ENCODE results near the gene UBR4. TPM values are rescaled to one million over a fixed set of nuclear protein-coding genes. Genes with fewer than 3 reads are reported as not detected.

The UBR4 gene
- total and polyA plus RNA-seq, 10 of the 15 experiments (the other 5 are each of a cell fraction or from before 2014, with no cell fraction given), result 34.2 to 124 (median 56.2) TPM

- DNase-seq (ENCODE audit: low read depth, low spot score), result no peak
- SMC1A ChIA-PET (ENCODE audit: uncharacterized antibody, unreplicated experiment), result interaction anchor here (0.6 to 2.2 kb wide), 12 partner anchors 8 to 203 kb away, joined by 3 to 7 read pairs (median 4); no protein-coding TSS in a partner anchor
- no peaks in the 10 kb centered on the region for H3K27me3 ChIP-seq (replicated peaks in 1 of 2; ENCODE audit: control insufficient read depth in 2 of 2, insufficient read depth in 2 of 2, low read length in 1 of 2)
- in situ Hi-C loops (cut with MboI) (no loop called here), intact Hi-C loops (cut with micrococcal nuclease; ENCODE audit: unreplicated experiment) (no loop called here)
- H3K4me3 ChIP-seq, result no peak overlapping the region
- peak overlapping the region; percentile 75 for H3K27ac ChIP-seq (ENCODE audit: control insufficient read depth, insufficient read depth)
- RAD21 ChIA-PET (ENCODE audit: unreplicated experiment), result interaction anchor here (0.7 to 2.1 kb wide), 7 partner anchors 10 to 180 kb away, joined by 3 to 8 read pairs (median 6); no protein-coding TSS in a partner anchor
- POLR2A ChIA-PET, result interaction anchor here (0.9 kb wide), 1 partner anchor 133 kb away, joined by 3 read pairs; no protein-coding TSS in a partner anchor
- no peak overlapping the region for H3K4me2 ChIP-seq (ENCODE audit: control insufficient read depth, insufficient read depth)
- no peaks in the 10 kb centered on the region; the same call in 1 of the 2 replicates for H4K20me1 ChIP-seq (ENCODE audit: control insufficient read depth, insufficient read depth)
- H3K36me3 ChIP-seq (ENCODE audit: control insufficient read depth in 2 of 2, insufficient read depth in 2 of 2, low read length in 1 of 2), result peaks cover 38 to 44% of the 10 kb centered on the region in 2 experiments
- no peak for TF ChIP-seq TBL1XR1 (IDR thresholded peaks at IDR 0.05; ENCODE audit: low read depth, low read length)
- TF ChIP-seq ZNF384 (IDR thresholded peaks at IDR 0.05; ENCODE audit: borderline replicate concordance, low read depth, low read length), result no peak
- CTCF ChIA-PET, result interaction anchor here (0.7 to 3.8 kb wide), 7 partner anchors 9 to 203 kb away, joined by 3 to 22 read pairs (median 6); partner anchors contain the start of gene ALDH4A1
- no peaks in the 10 kb centered on the region for H3K79me2 ChIP-seq (ENCODE audit: control insufficient read depth, insufficient read depth, low read length)
- H2AFZ ChIP-seq (ENCODE audit: control insufficient read depth, low read depth, low read length), result no peak overlapping the region
- no peak for ATAC-seq
- H3K9ac ChIP-seq (ENCODE audit: control insufficient read depth, insufficient read depth, low read length), result peak overlapping the region; percentile 13; the same call in 1 of the 2 replicates
- no peak for FAIRE-seq
- peaks cover 26% of the 10 kb centered on the region for H3K4me1 ChIP-seq (ENCODE audit: control insufficient read depth, insufficient read depth, low read length)
- WGBS (ENCODE audit: insufficient coverage, insufficient replicate concordance, low lambda C conversion rate, missing lambda C conversion rate), result 87% methylated on average over 6 of the region's 6 CpGs
- no peaks in the 10 kb centered on the region for H3K9me3 ChIP-seq (replicated peaks; ENCODE audit: control insufficient read depth, insufficient read depth, low read length)
- no TSS peak for BruUV-seq (replicated peaks)
These were observed 122.9 kb downstream of the UBR4 start for GRCh38 chr1:19087017-19087736.

DNA sequence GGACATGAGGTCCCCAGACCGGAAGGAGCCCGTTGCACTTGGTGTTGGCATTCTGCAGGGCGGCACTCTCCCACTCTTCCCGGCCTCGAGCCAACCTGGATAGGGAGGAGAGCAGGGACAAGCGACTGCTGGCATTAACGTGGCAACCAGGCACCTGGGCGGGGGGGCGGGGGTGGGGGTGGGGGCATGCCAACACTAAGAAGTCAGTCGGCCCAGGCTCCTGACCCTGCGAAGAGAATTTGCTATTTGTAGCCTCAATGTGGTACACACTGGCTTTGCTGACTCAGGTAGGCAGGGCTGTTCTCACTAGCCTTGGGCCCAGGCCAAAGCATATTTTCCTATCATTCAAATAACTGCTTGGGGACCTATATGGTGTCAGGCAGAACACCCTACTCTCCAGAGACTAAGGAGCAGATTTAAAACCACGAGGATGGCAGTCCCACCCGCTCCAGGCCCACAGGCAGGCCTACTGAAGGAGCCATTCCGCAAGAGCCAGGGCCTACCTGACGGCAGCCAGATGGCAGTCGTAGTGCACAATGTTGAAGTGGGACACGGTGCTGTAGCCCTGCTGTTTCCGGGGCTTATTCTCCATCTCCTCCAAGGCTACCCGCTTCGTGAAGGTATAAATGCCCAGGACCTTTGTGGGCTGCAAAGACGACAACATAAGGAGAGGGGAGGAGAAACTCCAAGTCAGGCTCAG is 123.7 kb downstream of the UBR4 start:
- CTCF ChIA-PET, result interaction anchor here (1.8 to 2.2 kb wide), 2 partner anchors 173 to 202 kb away, joined by 9 to 13 read pairs; no protein-coding TSS in a partner anchor
- H3K4me3 ChIP-seq, result no peak overlapping the region
- H3K27me3 ChIP-seq (replicated peaks in 1 of 2; ENCODE audit: control insufficient read depth in 2 of 2, insufficient read depth in 2 of 2, low read length in 1 of 2), result no peaks in the 10 kb centered on the region
- WGBS (ENCODE audit: insufficient coverage, insufficient replicate concordance, low lambda C conversion rate, missing lambda C conversion rate), result 97% methylated on average over 20 of the region's 21 CpGs
- no peaks in the 10 kb centered on the region for H3K79me2 ChIP-seq (ENCODE audit: control insufficient read depth, insufficient read depth, low read length)
- no peak overlapping the region for H3K9ac ChIP-seq (ENCODE audit: control insufficient read depth, insufficient read depth, low read length)
- SMC1A ChIA-PET (ENCODE audit: uncharacterized antibody, unreplicated experiment), result interaction anchor here (1.2 to 1.4 kb wide), 2 partner anchors 11 to 181 kb away, joined by 3 to 7 read pairs; no protein-coding TSS in a partner anchor
- no peak overlapping the region for H3K4me2 ChIP-seq (ENCODE audit: control insufficient read depth, insufficient read depth)
- in situ Hi-C loops (cut with MboI) (no loop called here), intact Hi-C loops (cut with micrococcal nuclease; ENCODE audit: unreplicated experiment) (no loop called here)
- TF ChIP-seq POU2F2 (IDR thresholded peaks at IDR 0.05; ENCODE audit: borderline replicate concordance, low read depth, low read length) (no peak), MEF2A (IDR thresholded peaks at IDR 0.05; ENCODE audit: insufficient read depth, low read depth, low read length) (no peak), CREB1 (IDR thresholded peaks at IDR 0.05; ENCODE audit: low read depth) (no peak), STAT3 (IDR thresholded peaks at IDR 0.05; ENCODE audit: low read depth, low read length) (no peak), CHD4 (IDR thresholded peaks at IDR 0.05) (no peak)
- H3K4me1 ChIP-seq (ENCODE audit: control insufficient read depth, insufficient read depth, low read length), result peaks cover 26% of the 10 kb centered on the region
- peaks cover 43 to 45% of the 10 kb centered on the region in 2 experiments for H3K36me3 ChIP-seq (ENCODE audit: control insufficient read depth in 2 of 2, insufficient read depth in 2 of 2, low read length in 1 of 2)
- FAIRE-seq, result no peak
- no peak overlapping the region for H2AFZ ChIP-seq (ENCODE audit: control insufficient read depth, low read depth, low read length)
- POLR2A ChIA-PET, result no interaction called here
- BruUV-seq (replicated peaks), result no TSS peak
- no peaks in the 10 kb centered on the region for H3K9me3 ChIP-seq (replicated peaks; ENCODE audit: control insufficient read depth, insufficient read depth, low read length)
- no peak for ATAC-seq
- RAD21 ChIA-PET (ENCODE audit: unreplicated experiment), result interaction anchor here (1.5 kb wide), 1 partner anchor 10 kb away, joined by 6 read pairs; no protein-coding TSS in a partner anchor
- no peaks in the 10 kb centered on the region; the same call in 1 of the 2 replicates for H4K20me1 ChIP-seq (ENCODE audit: control insufficient read depth, insufficient read depth)
- H3K27ac ChIP-seq (ENCODE audit: control insufficient read depth, insufficient read depth), result no peak overlapping the region
- DNase-seq (ENCODE audit: low read depth, low spot score), result no peak

Data from GM12878 (cell line).